Endothelial cell of umbilical vein (primary cell): ENCODE data around the gene MRC2. TPM values are rescaled to one million over a fixed set of nuclear protein-coding genes. Genes with fewer than 3 reads are reported as not detected.

Source experiments
- BruUV-seq: library from RNA; stranded (reverse); fragments of 400-500 nt; replicated peaks from 2 replicates; lab custom pipeline; 2021; lab: Mats Ljungman, UMichigan
- CTCF ChIA-PET: fragments of 300-600, 350-600 bp; sonication (Branson Sonifier 250); formaldehyde crosslinking; loops from one replicate; lab custom pipeline; 2021; ENCODE audit warnings: antibody characterized with exemption, inconsistent platforms; lab: Charles Lee
- POLR2A ChIA-PET: fragments of 300-600, 350-600 bp; sonication (Branson Sonifier 250); formaldehyde crosslinking; loops from one replicate; lab custom pipeline; 2021; ENCODE audit warnings: antibody characterized with exemption, inconsistent platforms; lab: Charles Lee
- DNase-seq: peaks from one replicate; pipeline ENCODE4 v3.0.0-alpha.2; 2011; ENCODE audit warnings: low read depth, low spot score
- FAIRE-seq: peaks from 2 replicates; lab custom pipeline; 2011; peaks lifted over from hg19 to GRCh38; lab: Jason Lieb, UNC
- H2AFZ ChIP-seq: 2 replicates; pipeline ENCODE4 v1.6.0; 2012; ENCODE audit warnings: low read depth, low read length, control low read depth, inconsistent platforms
- H3K27ac ChIP-seq: 2 replicates; pipeline ENCODE4 v1.5.1; 2011; ENCODE audit warnings: low read depth, mild to moderate bottlenecking, control low read depth, low read length, moderate library complexity; ENCODE audit not compliant: insufficient read depth
- H3K27me3 ChIP-seq, 2 experiments: 2 replicates each; pipeline versions ENCODE4 v1.6.0 to v1.6.1; 2011; ENCODE audit warnings: low read length in 2 of 2, mixed read lengths in 1 of 2; ENCODE audit not compliant: control insufficient read depth in 2 of 2, insufficient read depth in 2 of 2
- H3K36me3 ChIP-seq, 2 experiments: 2 replicates in 1 of 2; 3 replicates in 1 of 2; pipeline ENCODE4 v1.5.1; 2011; ENCODE audit warnings: low read length in 2 of 2, mild to moderate bottlenecking in 1 of 2, moderate library complexity in 1 of 2; ENCODE audit not compliant: control insufficient read depth in 2 of 2, insufficient read depth in 2 of 2; ENCODE audit errors: extremely low read depth in 1 of 2
- H3K4me1 ChIP-seq: 3 replicates; pipeline ENCODE4 v1.5.1; 2011; ENCODE audit warnings: mild to moderate bottlenecking, low read length; ENCODE audit not compliant: control insufficient read depth, insufficient read depth; ENCODE audit errors: extremely low read depth
- H3K4me2 ChIP-seq: 2 replicates; pipeline ENCODE4 v1.6.1; 2011; ENCODE audit warnings: low read length, control low read depth, mixed read lengths; ENCODE audit not compliant: insufficient read depth
- H3K4me3 ChIP-seq, 3 experiments: fragments of 200-600 bp in 1 of 3; sonication (generic), shearing (Covaris generic) in 1 of 3; replicated peaks in 1 of 3; 2 replicates each; pipeline ENCODE4 v1.5.1; 2011 to 2016; ENCODE audit warnings: control low read depth in 3 of 3, low read length in 3 of 3, mild to moderate bottlenecking in 2 of 3, inconsistent platforms in 1 of 3, low read depth in 1 of 3, moderate library complexity in 1 of 3; ENCODE audit not compliant: insufficient read depth in 1 of 3
- H3K79me2 ChIP-seq: 2 replicates; pipeline ENCODE4 v1.6.0; 2012; ENCODE audit warnings: low read length, inconsistent platforms; ENCODE audit not compliant: control insufficient read depth, insufficient read depth
- H3K9ac ChIP-seq: replicated peaks from 2 replicates; pipeline ENCODE3; 2011; ENCODE audit warnings: low read length, control low read depth; ENCODE audit not compliant: insufficient read depth; ENCODE audit errors: extremely low read depth
- H3K9me1 ChIP-seq: replicated peaks from 3 replicates; pipeline ENCODE4 v1.6.0; 2011; ENCODE audit warnings: mild to moderate bottlenecking, low read length; ENCODE audit not compliant: control insufficient read depth, insufficient read depth; ENCODE audit errors: extremely low read depth
- H3K9me3 ChIP-seq: replicated peaks from 2 replicates; pipeline ENCODE4 v1.5.1; 2012; ENCODE audit warnings: low read length, inconsistent platforms; ENCODE audit not compliant: control insufficient read depth, insufficient read depth
- H4K20me1 ChIP-seq: replicated peaks from 2 replicates; pipeline ENCODE3; 2011; ENCODE audit warnings: mild to moderate bottlenecking, low read length; ENCODE audit not compliant: control insufficient read depth, insufficient read depth; ENCODE audit errors: extremely low read depth
- EZH2 ChIP-seq: IDR thresholded peaks from 2 replicates; pipeline ENCODE4 v1.6.1; 2012; ENCODE audit warnings: borderline replicate concordance, low read depth, mild to moderate bottlenecking, moderate library complexity, low read length, inconsistent platforms; ENCODE audit not compliant: severe bottlenecking
- FOS ChIP-seq: IDR thresholded peaks from 2 replicates; pipeline ENCODE4 v1.6.1; 2011; ENCODE audit warnings: mild to moderate bottlenecking, low read length, moderate library complexity, borderline replicate concordance; ENCODE audit not compliant: insufficient read depth
- GATA2 ChIP-seq: IDR thresholded peaks from 2 replicates; pipeline ENCODE4 v1.7.0; 2011; ENCODE audit warnings: low read depth, mild to moderate bottlenecking, moderate library complexity, mixed read lengths, low read length; ENCODE audit not compliant: insufficient read length, insufficient read depth
- JUN ChIP-seq: IDR thresholded peaks from 2 replicates; pipeline ENCODE4 v1.6.1; 2011; ENCODE audit warnings: borderline replicate concordance, low read depth; ENCODE audit not compliant: insufficient read length, insufficient read depth
- MYC ChIP-seq: IDR thresholded peaks from one replicate; pipeline ENCODE4 v1.6.1; 2011; ENCODE audit warnings: mild to moderate bottlenecking, low read depth, low read length
- POLR2A ChIP-seq: IDR thresholded peaks from 2 replicates; pipeline ENCODE4 v1.6.1; 2012; ENCODE audit warnings: low read depth, mild to moderate bottlenecking, control low read depth, low read length
- POLR2AphosphoS5 ChIP-seq: IDR thresholded peaks from 2 replicates; pipeline ENCODE4 v1.6.1; 2012; ENCODE audit warnings: low read depth, mild to moderate bottlenecking, control low read depth, low read length, moderate library complexity; ENCODE audit not compliant: insufficient read depth
- dilution Hi-C: fragments of 300-500 bp; cut with MboI; formaldehyde crosslinking; loops from one replicate; pipeline ENCODE4 v1.15.0; 2019; ENCODE audit warnings: low sequenced_read_pairs; ENCODE audit not compliant: extremely low pct_ligation_motif_present
- intact Hi-C: fragments of 100-400 bp; cut with micrococcal nuclease; formaldehyde crosslinking; loops from one replicate; pipeline ENCODE4 v1.10.0; 2022
- polyA plus RNA-seq, 4 experiments: library from polyadenylated mRNA; depleted of rRNA in 3 of 4; stranded (reverse) in 3 of 4; unstranded in 1 of 4; fragments of >200 nt; gene quantifications; 2 replicates each; pipeline versions ENCODE4 v1.2.1 to v1.2.3, GENCODE V29; 2011 to 2012; ENCODE audit warnings: missing spikeins in 1 of 4
- total RNA-seq: library from RNA; stranded (reverse); gene quantifications from 2 replicates; pipeline ENCODE4 v1.2.3, GENCODE V29; 2021
- TF ChIP-seq, protein P1 (sequence below), 2 donors: IDR thresholded peaks; 1 replicate in 1 of 2; 2 replicates in 1 of 2; pipeline ENCODE4 v1.5.1; 2011; ENCODE audit warnings: low read length in 2 of 2, mild to moderate bottlenecking in 2 of 2, moderate library complexity in 2 of 2, control low read depth in 1 of 2, inconsistent platforms in 1 of 2, low read depth in 1 of 2; ENCODE audit not compliant: insufficient read depth in 1 of 2; ENCODE audit errors: extremely low read depth in 1 of 2
- TF ChIP-seq, protein P2 (sequence below): IDR thresholded peaks from 2 replicates; pipeline ENCODE4 v1.6.1; 2011; ENCODE audit not compliant: insufficient read depth, insufficient read length

Gene MRC2
- total and polyA plus RNA-seq, 2 donors (not counting 3 experiments of a cell fraction or from before 2014, with no cell fraction given) = 30.6 to 52.7 TPM

DNA sequence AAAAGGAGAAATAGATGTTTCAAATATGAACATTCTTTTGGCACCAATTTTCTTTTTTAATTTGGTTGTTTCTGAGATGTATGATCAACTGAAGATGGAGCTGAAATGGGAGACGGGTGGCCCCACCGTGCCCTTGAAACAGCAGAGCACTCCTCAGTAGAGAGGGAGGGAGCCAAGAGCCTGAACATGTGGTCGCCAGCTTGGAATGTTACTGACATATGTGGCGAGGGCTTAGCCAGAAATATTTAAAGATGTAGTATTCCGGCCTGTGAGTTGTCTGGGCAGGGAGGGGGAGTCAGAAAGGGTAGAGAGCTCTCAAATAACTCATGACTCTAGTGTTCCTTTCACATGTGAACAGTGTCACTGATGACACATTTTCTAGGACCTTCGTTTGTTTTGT, 13.3 kb upstream of the MRC2 start:
- Histone ChIP-seq H3K4me2 (no peak overlapping the region), H3K27me3 (no peaks in the 10 kb centered on the region), H3K36me3 (peaks cover 3 to 18% of the 10 kb centered on the region in 2 experiments), H3K9me3 (no peaks in the 10 kb centered on the region), H2AFZ (no peak overlapping the region), H3K9me1 (no peaks in the 10 kb centered on the region), H4K20me1 (no peaks in the 10 kb centered on the region), H3K27ac (no peak overlapping the region), H3K79me2 (no peaks in the 10 kb centered on the region), H3K4me1 (no peaks in the 10 kb centered on the region), H3K9ac (no peak overlapping the region), H3K4me3 (no peak overlapping the region)
- dilution Hi-C loops = no loop called here
- FAIRE-seq (no peak), DNase-seq (no peak)
- TF ChIP-seq EZH2 = no peak
- no peak for TF ChIP-seq JUN
- TF ChIP-seq POLR2AphosphoS5 = no peak
- ChIA-PET POLR2A (no interaction called here), CTCF (interaction anchor here (1.3 kb wide), 1 partner anchor 61 kb away, joined by 3 read pairs; no protein-coding TSS in a partner anchor)
- intact Hi-C loops = no loop called here
- no TSS peak for BruUV-seq

DNA sequence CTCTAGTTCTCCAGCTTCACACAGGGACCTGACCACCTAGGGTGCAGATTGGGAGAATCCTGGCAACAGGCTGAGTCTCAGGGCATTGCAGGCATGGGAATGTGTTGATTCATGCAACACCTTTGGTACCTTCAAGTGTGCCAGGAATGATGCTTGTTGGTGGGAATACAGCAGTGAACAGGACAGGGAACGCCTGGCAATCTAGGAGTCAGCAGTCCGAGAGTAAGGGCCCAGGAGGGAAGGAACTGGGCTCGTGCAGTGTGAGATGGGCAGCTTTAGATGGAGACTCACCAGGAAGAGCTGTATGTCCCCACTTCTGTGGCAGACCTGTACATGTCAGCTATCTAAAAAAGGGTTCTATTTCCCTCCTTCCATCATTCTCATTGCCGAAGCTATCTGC, 12.0 kb upstream of the MRC2 start:
- Histone ChIP-seq H4K20me1 (no peaks in the 10 kb centered on the region), H3K27ac (no peak overlapping the region)
- CTCF ChIA-PET = no interaction called here

More for the DNA sequence above, 12.0 kb upstream of the MRC2 start:
- TF ChIP-seq POLR2AphosphoS5 = no peak
- TF ChIP-seq JUN = no peak
- no peak for TF ChIP-seq GATA2
- no peak for TF ChIP-seq MYC
- TF ChIP-seq, protein P1, sequence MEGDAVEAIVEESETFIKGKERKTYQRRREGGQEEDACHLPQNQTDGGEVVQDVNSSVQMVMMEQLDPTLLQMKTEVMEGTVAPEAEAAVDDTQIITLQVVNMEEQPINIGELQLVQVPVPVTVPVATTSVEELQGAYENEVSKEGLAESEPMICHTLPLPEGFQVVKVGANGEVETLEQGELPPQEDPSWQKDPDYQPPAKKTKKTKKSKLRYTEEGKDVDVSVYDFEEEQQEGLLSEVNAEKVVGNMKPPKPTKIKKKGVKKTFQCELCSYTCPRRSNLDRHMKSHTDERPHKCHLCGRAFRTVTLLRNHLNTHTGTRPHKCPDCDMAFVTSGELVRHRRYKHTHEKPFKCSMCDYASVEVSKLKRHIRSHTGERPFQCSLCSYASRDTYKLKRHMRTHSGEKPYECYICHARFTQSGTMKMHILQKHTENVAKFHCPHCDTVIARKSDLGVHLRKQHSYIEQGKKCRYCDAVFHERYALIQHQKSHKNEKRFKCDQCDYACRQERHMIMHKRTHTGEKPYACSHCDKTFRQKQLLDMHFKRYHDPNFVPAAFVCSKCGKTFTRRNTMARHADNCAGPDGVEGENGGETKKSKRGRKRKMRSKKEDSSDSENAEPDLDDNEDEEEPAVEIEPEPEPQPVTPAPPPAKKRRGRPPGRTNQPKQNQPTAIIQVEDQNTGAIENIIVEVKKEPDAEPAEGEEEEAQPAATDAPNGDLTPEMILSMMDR (IDR thresholded peaks at IDR 0.05; ENCODE audit: extremely low read depth in 1 of 2, insufficient read depth in 1 of 2, low read depth in 1 of 2, low read length in 2 of 2) = no peak
- TF ChIP-seq, protein P2, sequence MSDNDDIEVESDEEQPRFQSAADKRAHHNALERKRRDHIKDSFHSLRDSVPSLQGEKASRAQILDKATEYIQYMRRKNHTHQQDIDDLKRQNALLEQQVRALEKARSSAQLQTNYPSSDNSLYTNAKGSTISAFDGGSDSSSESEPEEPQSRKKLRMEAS = no peak
- no peak for TF ChIP-seq EZH2
- TF ChIP-seq POLR2A = no peak
- no peak for TF ChIP-seq FOS
- H3K4me3 ChIP-seq = no peak overlapping the region
- POLR2A ChIA-PET = no interaction called here
- no peak overlapping the region for H3K9ac ChIP-seq
- intact Hi-C loops (no loop called here), dilution Hi-C loops (no loop called here)
- H3K79me2 ChIP-seq = no peaks in the 10 kb centered on the region
- no TSS peak for BruUV-seq
- H3K4me2 ChIP-seq = no peak overlapping the region
- H2AFZ ChIP-seq = no peak overlapping the region
- no peaks in the 10 kb centered on the region for H3K4me1 ChIP-seq
- FAIRE-seq (no peak), DNase-seq (no peak)
- peaks cover 3 to 10% of the 10 kb centered on the region in 2 experiments for H3K36me3 ChIP-seq
- H3K9me3 ChIP-seq = no peaks in the 10 kb centered on the region
- H3K27me3 ChIP-seq = no peaks in the 10 kb centered on the region
- H3K9me1 ChIP-seq = no peaks in the 10 kb centered on the region
